GM19468 (cell line): ENCODE data around the gene ADGRV1.

ENCODE experiments used
- ATAC-seq: cut with Tn5 transposase; IDR thresholded peaks from one replicate; pipeline ENCODE4 v1.9.1; 2021; ENCODE audit warnings: mild to moderate bottlenecking, moderate library complexity, moderate number of reproducible peaks; ENCODE audit not compliant: unreplicated experiment; ENCODE audit errors: extremely low read depth

ADGRV1 gene

DNA sequence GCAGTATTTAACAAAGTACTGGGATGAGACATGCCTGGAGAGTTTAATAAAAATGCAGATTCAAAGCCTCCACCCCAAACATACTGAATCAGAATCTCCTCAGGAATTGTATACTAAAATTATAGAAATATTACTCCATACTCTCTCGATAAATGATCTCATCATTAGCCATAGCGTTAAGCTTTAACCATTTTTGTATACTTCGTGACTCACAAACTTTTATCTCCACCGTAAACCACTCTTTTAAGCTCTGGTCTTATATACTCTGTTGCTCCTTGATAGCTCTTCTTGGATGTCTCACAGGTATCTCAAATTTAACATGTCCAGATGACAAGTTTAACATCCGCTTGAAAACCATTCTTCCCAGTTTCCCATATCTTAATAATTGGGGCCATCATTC is 327.8 kb downstream of the ADGRV1 start:
- ATAC-seq: no peak

DNA sequence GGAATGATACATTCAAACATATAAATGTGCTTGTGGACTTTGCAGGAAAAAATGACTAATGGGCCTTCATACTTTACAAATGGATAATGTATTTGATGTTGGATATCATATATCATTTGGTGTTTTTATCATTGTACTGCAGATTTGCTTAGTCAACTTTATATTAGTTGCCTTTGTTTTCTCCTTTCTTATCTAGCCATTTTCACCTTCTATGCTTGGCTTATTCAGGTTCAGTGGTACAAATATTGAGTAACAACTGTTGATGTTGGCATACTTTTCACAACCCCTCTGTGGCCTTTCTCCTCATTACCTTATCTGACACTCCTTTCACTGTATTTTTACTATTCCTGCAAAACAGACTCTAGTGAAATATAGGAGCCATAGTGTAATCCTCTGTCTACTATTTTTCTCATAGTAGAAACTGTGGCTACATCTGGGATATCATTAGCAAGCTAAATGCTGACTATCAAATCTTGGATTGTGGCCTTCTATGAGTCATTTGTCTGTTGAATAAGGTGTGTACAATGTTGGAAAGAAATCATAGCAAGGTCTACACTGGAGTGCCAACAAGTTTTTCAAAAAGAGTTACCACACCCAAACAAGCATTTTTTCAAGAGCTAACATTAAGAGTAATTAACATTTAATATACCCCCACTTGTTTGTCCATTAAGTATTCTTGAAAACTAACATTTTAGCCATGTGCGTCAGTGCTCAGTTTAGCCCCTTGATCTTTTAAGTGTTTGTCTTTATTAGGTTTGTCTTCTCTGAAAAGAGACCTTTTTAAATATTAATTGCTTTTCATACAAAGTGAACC is 330.1 kb downstream of the ADGRV1 start:
- ATAC-seq: no peak

DNA sequence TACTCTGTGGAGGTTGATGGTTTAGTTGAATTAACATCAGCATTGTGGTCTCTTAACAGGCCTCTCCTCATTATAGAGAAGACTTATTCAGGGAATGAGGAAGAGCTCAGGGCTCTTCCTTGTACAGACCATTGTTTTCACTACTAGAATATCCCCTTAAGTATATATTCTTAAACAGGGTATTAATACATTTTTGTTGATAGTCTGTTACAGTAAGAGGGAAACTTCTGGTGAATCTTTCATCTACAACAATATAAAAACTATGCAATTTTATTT is 330.7 kb downstream of the ADGRV1 start:
- no peak for ATAC-seq

DNA sequence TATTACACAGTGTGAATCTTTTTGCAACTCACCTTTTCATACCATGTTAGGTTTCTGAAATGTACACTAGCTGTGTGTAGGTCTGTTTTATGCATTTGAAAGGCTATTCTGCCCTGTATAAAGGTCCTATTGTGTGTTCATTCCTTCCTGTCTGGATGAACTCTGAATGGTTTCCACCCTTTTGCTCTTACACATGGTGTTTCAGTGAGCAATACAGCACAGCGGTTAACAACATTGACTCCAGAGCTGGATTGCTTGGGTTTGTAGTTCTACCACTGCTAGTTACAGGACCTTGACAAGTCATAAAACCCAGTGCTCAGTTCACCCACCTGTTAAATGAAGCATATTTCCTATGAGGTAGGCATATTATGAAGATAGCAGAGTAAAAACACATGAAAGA is 331.6 kb downstream of the ADGRV1 start:
- no peak for ATAC-seq

DNA sequence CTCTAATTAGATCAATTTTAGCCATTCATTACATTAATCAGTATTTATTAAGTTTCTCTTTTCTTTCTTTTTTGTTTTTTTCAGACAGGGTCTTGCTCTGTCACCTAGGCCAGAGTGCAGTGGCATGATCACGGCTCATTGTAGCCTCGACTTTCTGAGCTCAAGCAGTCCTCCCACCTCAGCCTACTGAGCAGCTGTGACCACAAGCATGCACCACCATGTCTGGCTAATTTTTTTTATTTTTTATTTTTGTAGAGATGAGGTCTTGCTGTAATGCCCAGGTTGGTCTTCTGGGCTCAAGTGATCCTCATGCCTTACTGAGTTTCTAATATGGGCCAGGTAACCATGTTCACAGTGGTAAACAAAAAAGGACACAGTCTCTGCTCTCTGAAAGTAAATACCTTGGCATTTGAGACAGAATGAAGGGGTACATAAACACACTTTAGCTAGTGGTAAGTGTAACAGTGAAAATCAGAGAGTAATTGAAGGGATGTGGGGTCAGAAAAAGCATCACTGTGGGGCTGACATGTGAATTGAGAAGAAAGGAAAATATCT is 336.3 kb downstream of the ADGRV1 start:
- no peak for ATAC-seq

DNA sequence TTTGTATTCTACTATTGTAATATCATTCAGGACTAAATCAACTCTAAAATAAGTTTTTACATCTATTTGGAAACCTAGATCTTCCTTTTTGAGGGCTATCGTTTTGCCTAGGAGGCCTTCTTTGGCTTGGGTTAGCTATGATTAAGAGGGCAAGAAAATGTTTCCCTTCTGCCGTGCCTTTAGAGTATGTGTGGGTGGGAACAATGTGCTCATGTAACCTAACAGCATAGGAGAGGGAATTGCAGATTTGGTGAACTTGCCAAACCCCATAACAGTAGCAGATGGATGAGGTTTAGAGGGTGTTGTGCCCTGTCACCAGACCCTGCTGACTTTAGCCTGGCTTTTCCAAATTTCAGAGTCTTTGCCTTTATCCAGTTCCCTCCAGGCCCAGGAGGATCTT is 339.0 kb downstream of the ADGRV1 start:
- no peak for ATAC-seq

DNA sequence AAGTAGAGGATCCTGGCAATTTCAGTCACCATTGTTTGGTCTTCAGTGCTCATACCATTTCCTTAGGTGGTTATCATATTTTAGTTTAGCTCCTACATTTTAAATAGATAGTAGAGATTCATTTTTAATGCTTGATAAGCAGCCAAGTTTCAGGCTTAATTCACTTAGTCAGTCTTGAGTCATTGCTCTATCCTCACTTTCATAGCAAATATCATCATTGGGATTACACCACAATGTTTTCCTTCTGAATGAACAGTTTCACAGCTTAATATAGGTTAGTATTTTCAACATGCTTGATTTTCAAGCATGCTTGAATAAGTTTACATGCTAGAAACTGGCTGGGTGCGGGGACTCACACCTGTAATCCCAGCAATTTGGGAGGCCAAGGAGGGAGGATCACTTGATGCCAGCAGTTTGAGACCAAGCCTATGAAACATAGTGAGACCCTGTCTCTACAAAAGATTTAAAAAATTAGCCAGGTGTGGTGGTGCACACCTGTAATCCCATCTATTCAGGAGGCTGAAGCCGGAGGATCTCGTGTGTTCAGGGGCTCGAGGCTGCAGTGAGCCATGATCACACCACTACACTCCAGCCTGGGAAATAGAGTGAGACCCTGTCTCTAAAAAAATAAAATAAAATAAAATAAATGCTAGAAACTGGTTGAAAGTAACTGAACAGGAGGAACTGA is 339.9 kb downstream of the ADGRV1 start:
- no peak for ATAC-seq

DNA sequence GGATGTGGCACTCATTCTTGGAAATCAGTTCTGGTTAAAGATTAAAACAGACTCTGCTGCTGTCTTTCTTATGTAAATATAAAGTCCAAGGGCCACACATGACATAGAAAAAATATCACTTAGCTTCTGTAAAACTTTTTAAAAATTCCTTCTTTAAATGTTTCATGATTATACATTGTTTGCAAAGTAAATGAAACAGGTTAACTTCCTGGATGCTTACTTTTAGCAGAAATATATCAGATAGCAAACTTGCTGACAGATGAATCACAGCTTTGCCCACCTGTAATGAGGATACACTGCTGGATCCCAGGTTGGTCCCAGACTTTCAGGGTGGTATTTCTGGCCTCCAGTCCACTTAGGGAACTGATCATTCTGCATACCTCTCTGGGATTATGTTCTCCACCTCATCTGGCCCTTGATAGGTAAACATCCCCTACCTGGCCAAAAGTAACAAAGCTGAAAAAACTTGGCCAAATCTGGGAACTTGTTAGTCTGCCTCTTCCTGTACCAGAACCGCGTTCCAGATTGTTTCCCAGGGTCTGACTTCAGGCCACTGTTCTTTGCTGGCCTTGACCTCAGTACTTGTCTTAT is 340.5 kb downstream of the ADGRV1 start:
- ATAC-seq: no peak

DNA sequence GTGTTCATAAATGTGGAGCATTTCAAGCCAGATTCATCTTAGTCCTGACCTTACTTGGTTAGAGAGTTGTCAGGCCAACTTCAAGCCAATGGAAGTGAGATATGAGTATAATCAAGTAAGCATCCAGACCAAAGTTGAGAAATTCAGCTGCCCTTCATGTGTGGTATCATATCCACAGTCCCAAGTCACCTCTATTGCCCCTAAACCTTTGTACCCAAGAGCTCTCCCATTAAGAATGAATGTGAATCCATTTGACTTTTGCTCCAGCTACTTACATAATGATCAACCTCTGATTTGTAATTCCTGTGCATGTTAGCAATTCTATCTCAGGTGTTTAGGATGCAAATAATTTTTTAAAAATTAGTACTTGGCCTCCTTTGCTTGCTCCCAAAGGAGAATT is 342.7 kb downstream of the ADGRV1 start:
- no peak for ATAC-seq

DNA sequence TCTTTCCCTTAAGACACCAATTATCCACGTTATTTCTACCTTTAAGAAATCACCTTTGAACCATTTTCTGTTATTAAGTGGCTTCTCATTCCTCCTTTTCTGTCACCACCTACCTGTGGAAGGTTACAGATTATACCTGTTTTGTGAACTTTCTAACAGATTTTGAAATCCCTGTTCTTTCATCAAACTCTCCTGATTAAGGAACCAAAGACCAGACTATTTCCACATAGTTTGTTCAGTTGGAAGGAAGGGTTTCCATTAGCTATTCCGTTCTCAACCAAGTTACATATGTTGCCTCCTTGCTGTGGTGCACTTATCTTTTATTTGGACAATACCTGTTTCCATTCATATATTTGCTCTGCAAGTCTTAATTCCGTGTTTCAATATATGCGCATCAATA is 343.6 kb downstream of the ADGRV1 start:
- no peak for ATAC-seq

DNA sequence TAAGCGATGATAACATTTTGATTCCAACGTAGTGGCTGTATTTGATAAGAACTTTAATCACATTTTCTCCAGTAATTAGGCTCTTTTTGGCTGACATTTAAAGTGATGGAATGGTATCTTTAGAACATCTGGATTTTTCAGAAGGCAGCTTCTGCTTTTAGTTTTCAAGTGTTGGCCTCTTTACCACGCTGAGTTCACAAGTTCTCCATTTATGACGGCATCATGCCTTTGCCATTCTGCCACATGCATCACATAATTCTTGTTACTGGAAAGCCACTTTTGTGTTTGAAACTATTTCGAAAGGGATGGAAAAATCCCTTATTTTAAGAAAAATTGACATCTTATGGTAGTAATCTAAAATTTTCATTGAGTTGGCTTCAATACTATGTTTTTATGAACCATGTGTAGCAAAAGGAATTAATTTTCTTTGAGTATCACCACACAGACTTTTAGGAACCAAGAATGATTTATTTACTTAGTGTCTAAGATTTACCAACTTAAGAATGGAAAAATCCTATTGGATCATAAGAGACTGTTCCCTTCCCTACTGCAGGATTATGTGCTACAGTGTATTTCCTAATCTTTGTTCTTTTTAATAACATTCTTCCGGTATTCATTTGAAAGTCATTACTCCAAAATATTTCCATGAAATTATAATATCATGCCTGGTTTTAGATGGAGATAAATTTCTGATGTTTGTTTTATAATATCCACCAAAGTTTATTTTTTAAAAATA is 344.2 kb downstream of the ADGRV1 start:
- ATAC-seq: no peak

DNA sequence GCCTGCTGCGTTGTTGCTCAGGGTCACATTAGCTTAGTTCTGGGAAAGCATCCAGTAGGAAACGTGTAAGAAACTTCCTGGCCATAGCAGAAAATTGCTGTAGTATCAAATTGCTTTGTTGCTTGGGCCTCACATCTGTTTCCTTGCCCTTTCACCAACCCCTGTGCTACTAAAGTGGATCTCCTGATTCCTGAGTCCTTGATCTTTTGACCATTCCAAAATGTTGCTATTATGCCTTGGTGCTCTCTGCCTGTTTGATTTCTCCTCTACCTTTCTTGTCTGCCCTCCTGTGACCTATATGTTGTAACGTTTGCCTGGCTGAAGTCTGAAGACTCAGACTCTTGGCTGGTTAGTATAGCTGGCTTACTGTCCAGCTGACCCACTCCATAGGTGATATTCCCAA is 350.5 kb downstream of the ADGRV1 start:
- ATAC-seq: no peak

DNA sequence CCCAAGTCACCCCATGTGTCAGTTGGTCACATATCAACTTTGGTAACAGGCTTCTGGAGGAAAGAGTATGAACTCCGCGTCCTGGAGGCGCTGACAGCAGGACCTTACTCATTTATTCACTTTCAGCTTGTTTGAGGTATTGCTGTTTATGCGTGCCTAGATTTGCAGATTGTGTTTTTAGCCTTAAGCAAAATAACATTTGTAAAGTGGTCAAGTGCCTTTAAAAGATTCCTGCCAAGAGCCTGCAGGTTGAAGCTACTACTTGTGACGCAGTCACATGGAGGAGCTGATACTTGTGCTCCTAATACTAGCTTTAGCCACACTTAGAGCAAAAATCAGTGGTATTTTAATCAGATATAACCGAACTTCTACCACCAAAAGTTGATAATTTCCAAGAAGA is 351.3 kb downstream of the ADGRV1 start:
- no peak for ATAC-seq

DNA sequence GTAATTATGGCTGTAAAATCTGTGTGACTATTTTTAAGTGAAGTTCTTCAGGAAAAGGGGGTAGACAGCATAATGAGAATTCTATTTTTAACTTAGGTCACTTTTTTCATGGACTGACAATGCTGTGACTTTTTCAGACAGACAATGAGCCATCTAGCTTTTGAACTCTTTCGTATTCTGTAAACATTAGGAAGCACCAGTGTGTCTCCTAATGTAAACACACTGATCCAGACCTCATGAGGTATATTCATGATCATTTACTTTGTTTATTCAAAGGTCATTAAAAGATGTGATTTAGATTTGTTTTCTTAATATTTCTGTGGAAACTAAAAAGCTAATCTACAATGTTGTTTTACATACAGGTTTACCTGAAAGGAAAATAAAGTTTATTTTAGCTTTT is 352.6 kb downstream of the ADGRV1 start:
- ATAC-seq: no peak

DNA sequence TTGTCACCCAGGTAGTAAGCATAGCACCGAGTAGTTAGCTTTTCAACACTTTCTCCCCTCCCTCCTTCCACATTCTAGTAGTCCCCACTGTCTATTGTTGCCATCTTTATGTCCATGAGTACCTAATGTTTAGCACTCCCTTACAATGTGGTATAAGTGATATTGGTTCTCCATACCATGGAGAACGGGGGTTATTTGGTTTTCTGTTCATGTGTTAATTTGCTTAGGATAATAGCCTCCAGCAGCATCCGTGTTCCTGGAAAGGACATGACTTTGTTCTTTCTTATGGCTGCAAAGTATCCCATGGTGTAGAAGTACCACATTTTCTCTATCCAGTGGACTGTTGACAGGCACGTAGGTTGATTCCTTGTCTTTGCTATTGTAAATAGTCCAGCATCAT is 353.9 kb downstream of the ADGRV1 start:
- no peak for ATAC-seq

DNA sequence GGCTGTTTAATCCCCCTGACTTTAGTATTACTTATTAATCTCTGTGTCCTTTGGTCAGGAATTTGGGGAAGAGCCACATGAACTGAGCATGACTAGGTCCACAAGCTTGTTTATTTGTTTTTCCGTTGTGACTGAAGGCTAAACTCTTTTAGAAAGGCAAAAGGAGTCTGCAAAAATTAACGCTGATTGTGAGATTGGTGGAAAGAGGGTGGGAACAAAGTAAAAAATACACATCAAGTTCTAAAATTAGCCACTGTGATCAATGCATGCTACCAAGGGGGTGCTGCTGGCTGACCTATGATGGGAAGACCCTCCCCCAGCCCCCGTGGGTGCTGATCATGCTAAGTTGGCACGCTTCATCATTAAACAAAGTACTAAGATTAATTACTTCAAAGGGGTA is 356.8 kb downstream of the ADGRV1 start:
- no peak for ATAC-seq

DNA sequence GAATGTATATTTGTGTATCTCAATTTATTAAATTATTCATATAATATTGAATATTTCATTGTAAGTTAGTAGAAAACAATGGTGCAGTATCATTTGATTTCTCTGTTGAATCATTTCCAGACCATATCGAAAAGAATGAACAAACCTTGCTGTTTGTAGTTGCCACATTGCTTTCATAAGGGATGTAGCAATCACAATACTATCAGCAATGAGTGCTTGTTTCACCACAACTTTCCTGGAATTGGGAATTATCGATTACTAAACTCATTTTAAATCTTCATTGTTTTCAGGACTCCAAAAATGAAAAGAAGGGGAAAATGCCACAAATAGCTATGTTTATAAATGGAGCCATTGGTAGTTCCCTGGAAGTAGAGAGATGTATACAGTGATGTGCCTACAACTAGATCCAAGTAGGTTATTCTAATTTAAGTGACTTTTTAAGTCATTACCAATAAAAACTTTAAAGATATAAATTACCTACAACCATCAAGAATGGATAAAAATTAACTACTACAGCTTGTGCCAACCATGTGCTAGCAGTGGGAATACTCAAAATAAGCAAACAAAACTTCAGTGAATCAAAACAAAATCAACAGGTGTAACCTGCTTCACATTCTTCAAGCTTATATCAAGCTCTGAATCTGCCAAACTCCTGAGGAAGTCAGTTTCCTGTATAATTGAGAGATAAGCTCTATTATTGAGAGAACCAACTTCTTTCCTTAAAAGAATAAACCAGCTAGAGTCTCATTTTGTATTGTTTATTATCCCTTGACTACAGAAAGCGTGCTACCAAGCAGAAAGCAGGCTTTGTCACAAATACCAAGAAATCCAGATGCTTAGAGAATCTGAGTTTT is 358.6 kb downstream of the ADGRV1 start:
- no peak for ATAC-seq

DNA sequence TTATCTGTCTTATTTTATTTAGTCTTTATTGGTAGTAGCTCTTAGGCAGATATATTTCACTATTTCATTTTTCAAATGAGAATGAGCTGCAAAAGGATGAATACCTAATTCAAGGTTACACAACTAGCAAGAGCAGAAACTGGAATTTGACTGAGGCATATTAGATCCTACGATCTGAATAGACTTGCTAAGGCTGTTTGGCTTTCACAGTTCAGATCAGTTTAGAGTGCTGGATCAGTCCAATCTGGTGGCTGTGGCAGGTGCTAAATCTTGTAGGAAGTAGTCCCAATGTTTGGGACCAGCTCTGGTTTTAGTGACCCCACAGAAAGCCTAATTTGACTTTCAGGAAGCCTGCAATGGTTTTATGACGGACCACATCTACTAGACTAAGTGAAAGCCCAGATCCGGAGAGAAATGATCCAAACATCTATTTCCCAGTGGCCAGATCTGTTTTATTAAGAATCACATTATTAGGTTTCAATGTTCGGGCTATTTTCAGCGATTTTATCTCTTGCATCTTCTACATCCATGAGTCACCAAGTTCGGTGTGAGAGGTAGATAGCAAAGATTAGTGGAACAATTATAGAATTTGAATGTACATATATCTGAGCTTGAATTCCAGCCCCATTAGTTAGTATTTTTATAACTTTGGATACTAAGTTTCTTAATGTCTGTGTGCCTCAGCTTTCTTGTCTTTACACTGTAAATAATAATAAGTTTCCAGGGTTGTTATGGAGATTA is 359.5 kb downstream of the ADGRV1 start:
- ATAC-seq: no peak

DNA sequence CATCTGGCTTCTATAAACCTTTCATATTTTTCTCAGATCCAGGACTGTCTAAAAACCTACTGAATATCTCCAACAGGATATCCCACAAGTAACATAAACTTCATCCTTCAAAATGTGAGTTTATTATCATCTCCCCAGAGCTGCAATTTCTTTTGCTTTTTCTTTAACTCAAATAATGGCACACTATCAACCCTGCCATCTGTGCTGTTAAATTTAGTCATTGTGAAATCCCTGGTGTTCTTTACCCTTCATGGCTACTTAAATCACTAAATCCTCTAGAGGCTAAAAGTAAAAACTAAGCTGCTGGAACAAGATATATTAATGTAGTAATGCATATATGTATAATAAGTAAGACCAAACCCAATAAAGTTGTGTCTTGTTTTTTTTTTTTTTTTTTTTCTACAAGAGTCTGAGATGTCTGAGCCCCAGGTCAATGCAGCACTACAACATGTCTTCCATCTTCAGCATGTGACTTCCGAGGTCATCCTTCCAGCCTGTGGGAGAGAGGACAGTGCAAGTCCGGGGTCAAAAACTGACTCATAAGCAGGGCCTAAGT is 362.9 kb downstream of the ADGRV1 start:
- ATAC-seq: no peak
